RWPE2 (cell line): ENCODE results near the gene RNF183.

Experiments
- ATAC-seq: fragments of 200-7000 bp; cut with Tn5 transposase; 3 replicates; pipeline ENCODE4 v1.9.1; 2021; ENCODE audit warnings: low read depth
- DNase-seq: peaks from one replicate; pipeline ENCODE4 v3.0.0-alpha.2; 2020; ENCODE audit warnings: low spot score
- H3K27ac ChIP-seq: fragments of 450-650 bp; 2 replicates; pipeline ENCODE4 v1.5.1; 2017; ENCODE audit warnings: mild to moderate bottlenecking; ENCODE audit not compliant: poor library complexity, severe bottlenecking
- H3K27me3 ChIP-seq: fragments of 250-450 bp; sonication (Bioruptor Pico); 2 replicates; pipeline ENCODE4 v1.5.1; 2021; ENCODE audit warnings: mild to moderate bottlenecking, moderate library complexity; ENCODE audit not compliant: insufficient read depth, poor library complexity, severe bottlenecking
- H3K36me3 ChIP-seq: fragments of 250-450 bp; sonication (Bioruptor Pico); 2 replicates; pipeline ENCODE4 v1.5.1; 2020; ENCODE audit warnings: low read depth, mild to moderate bottlenecking, moderate library complexity
- H3K4me1 ChIP-seq: fragments of 250-450 bp; sonication (Bioruptor Pico); 2 replicates; pipeline ENCODE4 v1.5.1; 2021; ENCODE audit warnings: mild to moderate bottlenecking, moderate library complexity; ENCODE audit not compliant: insufficient read depth, poor library complexity, severe bottlenecking
- H3K4me3 ChIP-seq: fragments of 250-450 bp; sonication (Bioruptor Pico); 2 replicates; pipeline ENCODE4 v1.5.1; 2021; ENCODE audit warnings: mild to moderate bottlenecking, moderate library complexity; ENCODE audit not compliant: severe bottlenecking
- H3K9me3 ChIP-seq: fragments of 250-450 bp; sonication (Bioruptor Pico); 2 replicates; pipeline ENCODE4 v1.5.1; 2021; ENCODE audit warnings: mild to moderate bottlenecking, moderate library complexity; ENCODE audit not compliant: severe bottlenecking
- TF ChIP-seq, protein P1 (sequence below): fragments of 450-650 bp; IDR thresholded peaks from one replicate; pipeline ENCODE4 v1.5.1; 2017; ENCODE audit warnings: mild to moderate bottlenecking, moderate library complexity; ENCODE audit not compliant: poor library complexity, severe bottlenecking

The RNF183 gene

DNA sequence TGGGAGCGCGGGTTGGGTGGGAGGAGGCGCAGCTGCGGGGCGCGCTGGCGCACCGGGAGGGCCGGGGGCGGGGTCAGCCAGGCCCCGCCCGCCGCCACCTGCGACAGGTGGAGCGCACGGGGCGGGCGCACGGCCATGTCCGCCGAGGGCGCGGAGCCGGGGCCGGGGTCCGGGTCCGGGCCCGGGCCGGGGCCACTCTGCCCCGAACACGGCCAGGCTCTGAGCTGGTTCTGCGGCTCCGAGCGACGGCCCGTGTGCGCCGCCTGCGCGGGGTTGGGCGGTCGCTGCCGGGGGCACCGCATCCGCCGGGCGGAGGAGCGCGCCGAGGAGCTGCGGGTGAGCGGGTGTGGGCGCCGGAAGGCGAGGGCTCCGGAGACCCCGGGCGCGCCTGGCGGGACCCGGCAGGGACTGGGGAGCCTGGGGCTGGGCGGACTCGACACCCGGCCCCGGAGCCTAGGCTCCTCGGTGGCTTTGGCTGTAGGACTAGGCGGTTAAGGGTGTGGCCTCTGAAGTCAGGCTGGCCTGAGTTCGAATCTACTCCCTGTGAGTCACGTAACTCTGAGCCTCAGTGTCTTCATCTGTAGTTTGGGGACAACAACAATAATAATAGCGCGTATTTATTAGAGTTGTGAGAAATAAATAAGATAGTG lies 46.4 kb upstream of the RNF183 start, which contains the start of gene BSPRY:
TSS of gene BSPRY (plus strand) at position 97 of the 650 bp plus-strand sequence. CDS start at position 136, 39 bp downstream.
- Histone ChIP-seq H3K27ac (no peak within 1 kb of the TSS), H3K27me3 (peaks cover 22% of the 10 kb centered on the region), H3K9me3 (no peaks in the 10 kb centered on the region), H3K4me3 (peak within 1 kb of the TSS; percentile 67), H3K4me1 (no peaks in the 10 kb centered on the region), H3K36me3 (no peaks in the 10 kb centered on the region)
- peak; percentile 80 for ATAC-seq
- TF ChIP-seq, protein P1, sequence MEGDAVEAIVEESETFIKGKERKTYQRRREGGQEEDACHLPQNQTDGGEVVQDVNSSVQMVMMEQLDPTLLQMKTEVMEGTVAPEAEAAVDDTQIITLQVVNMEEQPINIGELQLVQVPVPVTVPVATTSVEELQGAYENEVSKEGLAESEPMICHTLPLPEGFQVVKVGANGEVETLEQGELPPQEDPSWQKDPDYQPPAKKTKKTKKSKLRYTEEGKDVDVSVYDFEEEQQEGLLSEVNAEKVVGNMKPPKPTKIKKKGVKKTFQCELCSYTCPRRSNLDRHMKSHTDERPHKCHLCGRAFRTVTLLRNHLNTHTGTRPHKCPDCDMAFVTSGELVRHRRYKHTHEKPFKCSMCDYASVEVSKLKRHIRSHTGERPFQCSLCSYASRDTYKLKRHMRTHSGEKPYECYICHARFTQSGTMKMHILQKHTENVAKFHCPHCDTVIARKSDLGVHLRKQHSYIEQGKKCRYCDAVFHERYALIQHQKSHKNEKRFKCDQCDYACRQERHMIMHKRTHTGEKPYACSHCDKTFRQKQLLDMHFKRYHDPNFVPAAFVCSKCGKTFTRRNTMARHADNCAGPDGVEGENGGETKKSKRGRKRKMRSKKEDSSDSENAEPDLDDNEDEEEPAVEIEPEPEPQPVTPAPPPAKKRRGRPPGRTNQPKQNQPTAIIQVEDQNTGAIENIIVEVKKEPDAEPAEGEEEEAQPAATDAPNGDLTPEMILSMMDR: no peak
- no peak for DNase-seq

DNA sequence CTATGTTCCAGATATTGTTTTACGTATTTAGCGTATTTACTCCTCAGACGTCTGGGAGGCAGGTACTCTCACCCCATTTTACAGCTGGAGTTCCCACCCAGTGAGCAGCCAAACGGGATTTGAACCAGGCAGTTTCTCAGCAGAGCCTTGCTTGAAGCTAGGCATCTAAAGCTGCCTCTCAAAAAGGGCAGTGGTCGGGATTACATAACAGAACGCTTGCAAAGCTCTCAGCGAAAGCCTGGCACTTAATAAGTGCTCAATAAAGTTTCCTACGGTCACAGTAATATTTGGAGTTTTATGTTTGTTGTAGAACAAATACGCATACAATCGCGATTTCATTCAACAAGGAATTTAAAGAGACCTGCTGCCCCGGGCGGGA lies 45.9 kb upstream of the RNF183 start:
- Histone ChIP-seq H3K4me3 (peak overlapping the region; percentile 67), H3K27ac (no peak overlapping the region)
- DNase-seq: no peak

GRCh38 chr9:113348437-113348836 lies 45.3 kb upstream of the RNF183 start:
- Histone ChIP-seq H3K4me3 (no peak overlapping the region), H3K4me1 (no peaks in the 10 kb centered on the region), H3K27ac (no peak overlapping the region), H3K36me3 (no peaks in the 10 kb centered on the region), H3K9me3 (no peaks in the 10 kb centered on the region), H3K27me3 (peaks cover 22% of the 10 kb centered on the region)
- DNase-seq: no peak
- ATAC-seq: no peak
- TF ChIP-seq, protein P1: no peak

More for the DNA sequence above, 45.9 kb upstream of the RNF183 start:
- Histone ChIP-seq H3K36me3 (no peaks in the 10 kb centered on the region), H3K27me3 (peaks cover 22% of the 10 kb centered on the region), H3K9me3 (no peaks in the 10 kb centered on the region), H3K4me1 (no peaks in the 10 kb centered on the region)
- no peak for ATAC-seq
- TF ChIP-seq, protein P1: no peak

GRCh38 chr9:113345671-113346070 lies 42.5 kb upstream of the RNF183 start:
- ATAC-seq (no peak), DNase-seq (no peak)
- Histone ChIP-seq H3K9me3 (no peaks in the 10 kb centered on the region), H3K36me3 (no peaks in the 10 kb centered on the region), H3K27ac (no peak overlapping the region), H3K4me3 (no peak overlapping the region), H3K4me1 (peaks cover 9% of the 10 kb centered on the region), H3K27me3 (peaks cover 14% of the 10 kb centered on the region)
- TF ChIP-seq, protein P1: no peak

DNA sequence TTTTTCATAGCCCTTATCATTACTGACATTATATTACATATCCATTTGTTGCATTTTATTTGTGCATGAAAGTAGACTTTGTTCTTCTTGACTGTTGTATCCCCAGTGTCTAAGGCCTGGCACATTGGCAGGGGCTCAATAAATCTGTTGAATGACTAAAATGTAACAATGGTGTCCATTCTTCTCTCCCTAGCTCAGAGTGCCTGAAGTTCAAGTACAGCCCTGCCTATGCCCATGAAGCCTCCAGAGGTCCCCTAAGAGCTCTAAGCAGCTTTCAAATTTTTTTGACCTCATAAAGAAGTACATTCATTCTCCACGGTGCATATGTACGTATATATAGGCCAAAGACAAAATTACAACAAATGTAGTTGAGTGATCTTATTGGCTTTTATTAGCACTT lies 42.0 kb upstream of the RNF183 start:
- Histone ChIP-seq H3K4me3 (no peak overlapping the region), H3K27ac (no peak overlapping the region), H3K4me1 (peaks cover 9% of the 10 kb centered on the region), H3K9me3 (no peaks in the 10 kb centered on the region), H3K36me3 (no peaks in the 10 kb centered on the region), H3K27me3 (peaks cover 10% of the 10 kb centered on the region)
- TF ChIP-seq, protein P1: no peak
- ATAC-seq (no peak), DNase-seq (no peak)
